Hepatocyte (in vitro differentiated cells): ENCODE data around the gene FBXL20. TPM values are rescaled to one million over a fixed set of nuclear protein-coding genes. Genes with fewer than 3 reads are reported as not detected.

Experiments
- DNase-seq: peaks from one replicate; pipeline ENCODE4 v3.0.0-alpha.2; 2016; ENCODE audit warnings: low spot score
- H2AFZ ChIP-seq: fragments of 200-600 bp; sonication (generic); 2 replicates; pipeline ENCODE4 v1.6.0; 2016; ENCODE audit warnings: antibody characterized with exemption, mild to moderate bottlenecking
- H3K27ac ChIP-seq: fragments of 200-600 bp; sonication (generic); 2 replicates; pipeline ENCODE4 v1.5.1; 2016; ENCODE audit warnings: mild to moderate bottlenecking
- H3K27me3 ChIP-seq: fragments of 200-600 bp; sonication (generic); 2 replicates; pipeline ENCODE4 v1.6.1; 2016
- H3K36me3 ChIP-seq: fragments of 200-600 bp; sonication (generic); replicated peaks from 2 replicates; pipeline ENCODE4 v1.5.1; 2016; ENCODE audit warnings: low read depth; ENCODE audit not compliant: insufficient read depth
- H3K4me1 ChIP-seq: fragments of 200-600 bp; sonication (generic); 2 replicates; pipeline ENCODE4 v1.5.1; 2016; ENCODE audit warnings: mild to moderate bottlenecking, moderate library complexity; ENCODE audit not compliant: insufficient read depth
- H3K4me2 ChIP-seq: fragments of 200-600 bp; sonication (generic); 2 replicates; pipeline ENCODE4 v1.6.0; 2016
- H3K4me3 ChIP-seq: fragments of 200-600 bp; sonication (generic); 2 replicates; pipeline ENCODE4 v1.5.1; 2016; ENCODE audit warnings: mild to moderate bottlenecking
- H3K79me2 ChIP-seq: fragments of 200-600 bp; sonication (generic); 2 replicates; pipeline ENCODE4 v1.6.0; 2017; ENCODE audit warnings: mild to moderate bottlenecking
- H3K9me2 ChIP-seq: fragments of 200-600 bp; sonication (generic); replicated peaks from 2 replicates; pipeline ENCODE4 v1.6.0; 2017; ENCODE audit warnings: mild to moderate bottlenecking; ENCODE audit not compliant: insufficient read depth
- H3K9me3 ChIP-seq: fragments of 200-600 bp; sonication (generic); 2 replicates; pipeline ENCODE4 v1.5.1; 2016; ENCODE audit warnings: low read depth, mild to moderate bottlenecking
- H4K20me1 ChIP-seq: fragments of 200-600 bp; sonication (generic); 2 replicates; pipeline ENCODE4 v1.6.0; 2016; ENCODE audit warnings: mild to moderate bottlenecking; ENCODE audit not compliant: insufficient read depth, poor library complexity, severe bottlenecking
- EZH2 ChIP-seq: fragments of 200-600 bp; sonication (generic); IDR thresholded peaks from 2 replicates; pipeline ENCODE4 v1.6.1; 2016; ENCODE audit warnings: antibody characterized with exemption, mild to moderate bottlenecking, borderline replicate concordance
- EZH2phosphoT487 ChIP-seq: fragments of 200-600 bp; sonication (generic); IDR thresholded peaks from one replicate; pipeline ENCODE4 v1.6.1; 2018; ENCODE audit warnings: antibody characterized with exemption, mild to moderate bottlenecking, low read depth, moderate library complexity; ENCODE audit not compliant: unreplicated experiment, severe bottlenecking
- WGBS: methylation state at CpG from one replicate; pipeline ENCODE4 v1.1.6; 2016; ENCODE audit warnings: low lambda C conversion rate; ENCODE audit errors: missing lambda C conversion rate; 5-methylcytosine and 5-hydroxymethylcytosine counted together
- polyA plus RNA-seq: library from polyadenylated mRNA; unstranded; fragments of >200 nt; fragmentation: Nextera tagmentation; extraction: Ambion mirVana; gene quantifications from 2 replicates; pipeline ENCODE4 v1.2.1, GENCODE V29; 2016
- total RNA-seq: library from RNA; depleted of rRNA; stranded (reverse); fragments of >200 nt; gene quantifications from 2 replicates; pipeline ENCODE4 v1.2.3, GENCODE V29; 2014
- TF ChIP-seq, protein P1 (sequence below): fragments of 200-600 bp; sonication (generic); IDR thresholded peaks from 2 replicates; pipeline ENCODE4 v1.5.1; 2016; ENCODE audit warnings: antibody characterized with exemption, mild to moderate bottlenecking; ENCODE audit not compliant: poor library complexity

FBXL20 gene
- total and polyA plus RNA-seq, 2 experiments from 2014 or later: 8.0 to 11.6 TPM

DNA sequence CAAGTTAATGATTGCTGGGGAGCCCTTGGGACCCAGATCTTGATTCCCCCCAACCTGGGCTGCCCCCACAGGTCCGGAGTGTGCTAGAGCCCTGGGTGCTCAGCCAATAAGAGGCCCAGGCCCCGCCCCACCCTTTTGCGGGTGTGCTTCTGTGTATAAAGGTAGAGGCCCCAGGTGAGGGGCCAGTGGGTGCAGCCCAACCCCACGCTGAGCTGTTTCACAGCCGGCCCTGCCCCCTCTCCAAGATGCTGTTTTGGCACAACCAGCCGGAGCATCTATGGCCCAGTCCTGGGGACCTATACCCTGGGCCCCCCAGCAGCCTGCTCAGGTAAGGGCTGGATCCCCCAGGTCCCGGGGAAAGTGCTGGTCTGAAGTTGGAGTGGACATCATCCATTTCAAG, 163.8 kb downstream of the FBXL20 start:
- Histone ChIP-seq H3K36me3 (no peaks in the 10 kb centered on the region), H2AFZ (no peak overlapping the region), H3K9me2 (no peaks in the 10 kb centered on the region), H3K9me3 (no peaks in the 10 kb centered on the region), H3K4me1 (peaks cover 13% of the 10 kb centered on the region), H3K27ac (no peak overlapping the region), H4K20me1 (no peaks in the 10 kb centered on the region), H3K4me2 (no peak overlapping the region), H3K79me2 (no peaks in the 10 kb centered on the region), H3K4me3 (no peak overlapping the region), H3K27me3 (no peaks in the 10 kb centered on the region)
- TF ChIP-seq, protein P1, sequence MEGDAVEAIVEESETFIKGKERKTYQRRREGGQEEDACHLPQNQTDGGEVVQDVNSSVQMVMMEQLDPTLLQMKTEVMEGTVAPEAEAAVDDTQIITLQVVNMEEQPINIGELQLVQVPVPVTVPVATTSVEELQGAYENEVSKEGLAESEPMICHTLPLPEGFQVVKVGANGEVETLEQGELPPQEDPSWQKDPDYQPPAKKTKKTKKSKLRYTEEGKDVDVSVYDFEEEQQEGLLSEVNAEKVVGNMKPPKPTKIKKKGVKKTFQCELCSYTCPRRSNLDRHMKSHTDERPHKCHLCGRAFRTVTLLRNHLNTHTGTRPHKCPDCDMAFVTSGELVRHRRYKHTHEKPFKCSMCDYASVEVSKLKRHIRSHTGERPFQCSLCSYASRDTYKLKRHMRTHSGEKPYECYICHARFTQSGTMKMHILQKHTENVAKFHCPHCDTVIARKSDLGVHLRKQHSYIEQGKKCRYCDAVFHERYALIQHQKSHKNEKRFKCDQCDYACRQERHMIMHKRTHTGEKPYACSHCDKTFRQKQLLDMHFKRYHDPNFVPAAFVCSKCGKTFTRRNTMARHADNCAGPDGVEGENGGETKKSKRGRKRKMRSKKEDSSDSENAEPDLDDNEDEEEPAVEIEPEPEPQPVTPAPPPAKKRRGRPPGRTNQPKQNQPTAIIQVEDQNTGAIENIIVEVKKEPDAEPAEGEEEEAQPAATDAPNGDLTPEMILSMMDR: no peak
- TF ChIP-seq EZH2: no peak
- TF ChIP-seq EZH2phosphoT487: no peak
- DNase-seq: peak; percentile 5
- whole genome bisulfite sequencing: 63% methylated on average over 5 of the region's 7 CpGs

DNA sequence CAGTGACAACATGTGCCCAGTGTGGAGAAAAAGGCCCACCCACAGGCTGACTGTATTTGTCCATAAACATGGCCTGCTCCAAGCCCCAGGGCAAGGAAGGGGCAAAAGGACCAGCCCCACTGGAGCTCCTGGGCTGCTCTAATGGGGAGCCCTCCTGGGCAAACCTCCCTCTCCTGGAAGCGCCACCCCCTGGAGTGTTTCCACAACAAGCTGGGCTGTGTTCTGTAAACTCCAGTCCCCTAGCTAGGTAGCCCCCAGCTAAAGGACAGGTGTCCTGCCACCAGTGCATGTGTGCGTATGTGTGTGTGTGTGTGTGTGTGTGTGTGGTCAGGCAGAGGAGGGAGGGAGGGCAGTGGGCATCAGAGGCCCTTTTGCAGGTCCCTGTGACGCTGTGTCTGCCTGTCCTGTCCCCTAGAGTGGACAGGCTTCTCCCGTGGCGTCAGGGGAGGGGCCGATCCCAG, 164.4 kb downstream of the FBXL20 start:
- Histone ChIP-seq H3K4me2 (no peak overlapping the region), H3K27ac (no peak overlapping the region), H3K9me3 (no peaks in the 10 kb centered on the region), H2AFZ (no peak overlapping the region), H3K4me1 (peaks cover 13% of the 10 kb centered on the region), H4K20me1 (no peaks in the 10 kb centered on the region), H3K36me3 (no peaks in the 10 kb centered on the region), H3K27me3 (no peaks in the 10 kb centered on the region), H3K9me2 (no peaks in the 10 kb centered on the region), H3K79me2 (no peaks in the 10 kb centered on the region), H3K4me3 (no peak overlapping the region)
- DNase-seq: peak; percentile 7
- 71% methylated on average over 6 of the region's 6 CpGs for WGBS
- TF ChIP-seq EZH2phosphoT487 (no peak), EZH2 (no peak)
- TF ChIP-seq, protein P1: no peak

DNA sequence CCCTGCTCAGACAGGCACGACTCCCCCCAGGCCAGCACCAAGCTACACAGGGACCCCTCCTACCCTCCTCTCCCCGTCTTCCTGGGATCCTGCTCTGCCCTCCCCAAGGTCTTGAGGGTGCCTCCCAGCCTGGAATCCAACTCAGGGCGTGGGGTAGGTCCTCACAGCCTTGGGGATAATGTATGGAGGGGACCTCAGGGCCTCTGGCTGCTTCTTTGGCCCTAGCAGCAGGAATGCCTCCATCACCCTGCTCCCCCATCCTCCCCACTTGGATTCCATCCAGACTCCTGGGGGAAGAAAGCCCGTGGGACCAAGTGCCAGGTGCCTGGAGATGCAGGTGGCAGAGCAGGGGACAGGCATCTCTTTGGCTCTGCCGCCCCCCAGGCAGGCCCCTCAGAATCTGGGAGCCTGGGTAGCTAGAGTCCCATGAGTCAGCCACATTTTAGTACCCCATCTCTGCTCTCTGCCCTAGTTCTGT, 164.9 kb downstream of the FBXL20 start:
- Histone ChIP-seq H3K27me3 (peaks cover 5% of the 10 kb centered on the region), H3K9me3 (no peaks in the 10 kb centered on the region), H4K20me1 (no peaks in the 10 kb centered on the region), H3K27ac (no peak overlapping the region), H3K4me1 (peaks cover 13% of the 10 kb centered on the region), H2AFZ (no peak overlapping the region), H3K79me2 (no peaks in the 10 kb centered on the region), H3K4me3 (no peak overlapping the region), H3K4me2 (no peak overlapping the region), H3K9me2 (no peaks in the 10 kb centered on the region), H3K36me3 (no peaks in the 10 kb centered on the region)
- WGBS: 65% methylated on average over 5 of the region's 5 CpGs
- TF ChIP-seq EZH2 (no peak), EZH2phosphoT487 (no peak)
- TF ChIP-seq, protein P1: no peak
- DNase-seq: no peak
